A549 (cell line): Measurements from ENCODE around the gene SPDYE6.

Experiments used
- EP300 ChIP-seq, 2 experiments: fragments of >200 bp; sonication (Bioruptor Twin); formaldehyde crosslinking; IDR thresholded peaks; 2 replicates in 1 of 2; 3 replicates in 1 of 2; pipeline ENCODE4 v1.6.1; 2016 to 2017
- KDM1A ChIP-seq: fragments of 200-600 bp; sonication (generic); IDR thresholded peaks from 2 replicates; pipeline ENCODE4 v1.6.1; 2016; ENCODE audit warnings: low read depth, mild to moderate bottlenecking
- POLR2A ChIP-seq: IDR thresholded peaks from 2 replicates; pipeline ENCODE4 v1.6.1; 2012; ENCODE audit warnings: mild to moderate bottlenecking, low read length
- RAD21 ChIP-seq, 2 experiments: fragments of >200 bp in 1 of 2; sonication (Bioruptor Twin) in 1 of 2; formaldehyde crosslinking in 1 of 2; IDR thresholded peaks in 1 of 2; conservative IDR thresholded peaks in 1 of 2; 2 replicates in 1 of 2; 3 replicates in 1 of 2; pipeline ENCODE4 v1.6.1; 2012 to 2018; ENCODE audit warnings: inconsistent platforms in 1 of 2
- TF ChIP-seq, protein P1 (sequence below): fragments of >200 bp; sonication (Bioruptor Twin); formaldehyde crosslinking; IDR thresholded peaks from 3 replicates; pipeline ENCODE4 v1.5.1; 2016
- TF ChIP-seq, protein P2 (sequence below): fragments of >200 bp; sonication (Bioruptor Twin); formaldehyde crosslinking; IDR thresholded peaks from 2 replicates; pipeline ENCODE4 v1.6.1; 2016
- TF ChIP-seq, protein P3 (sequence below): fragments of >200 bp; sonication (Bioruptor Twin); formaldehyde crosslinking; IDR thresholded peaks from 3 replicates; pipeline ENCODE4 v1.6.1; 2016
- TF ChIP-seq, protein P4 (sequence below): fragments of 450-650 bp; IDR thresholded peaks from 2 replicates; pipeline ENCODE4 v1.6.1; 2014; ENCODE audit warnings: antibody characterized with exemption

DNA sequence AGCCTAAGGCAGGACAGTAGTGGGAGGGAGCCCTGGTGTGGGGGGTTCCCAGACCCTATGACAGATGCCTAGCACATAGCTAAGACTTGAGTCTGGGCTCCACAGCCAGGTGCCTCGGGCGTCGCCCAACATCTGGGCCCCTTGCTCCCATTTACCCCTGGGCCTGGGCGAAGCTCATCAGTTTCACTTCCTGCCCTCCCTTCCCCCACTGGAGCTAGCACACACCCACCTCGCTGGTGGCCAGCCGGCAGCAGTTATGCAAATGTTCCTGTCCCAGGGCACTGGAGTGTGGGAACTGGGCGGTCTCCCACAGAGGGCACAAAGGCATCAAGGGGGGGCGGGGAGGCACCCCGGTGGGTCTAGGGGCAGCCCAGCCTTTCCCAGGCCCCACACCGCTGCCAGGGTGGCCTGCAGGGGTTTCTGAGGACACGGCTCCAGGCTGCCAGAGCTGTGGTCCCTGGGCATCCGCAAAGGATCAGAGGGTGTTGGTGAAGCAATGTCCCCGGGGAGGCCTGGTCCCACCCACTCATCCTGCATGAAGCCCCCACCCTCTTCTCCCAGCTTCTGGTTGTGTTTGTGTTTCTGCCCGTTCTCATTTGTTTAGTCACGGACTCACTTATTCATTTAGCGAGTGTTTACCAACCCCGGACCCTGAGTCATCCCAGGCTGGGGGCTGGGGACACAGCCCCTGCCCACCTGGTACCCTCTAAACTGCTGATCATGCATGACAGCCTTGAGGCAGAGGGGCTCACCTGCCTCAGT lies 49.1 kb downstream of the SPDYE6 start:
- TF ChIP-seq POLR2A (no peak), KDM1A (no peak), EP300 (IDR thresholded peaks at IDR 0.05) (no peak), RAD21 (conservative IDR thresholded peaks at IDR 0.05 in 1 of 2, IDR thresholded peaks at IDR 0.05 in 1 of 2) (no peak)
- TF ChIP-seq, protein P1, sequence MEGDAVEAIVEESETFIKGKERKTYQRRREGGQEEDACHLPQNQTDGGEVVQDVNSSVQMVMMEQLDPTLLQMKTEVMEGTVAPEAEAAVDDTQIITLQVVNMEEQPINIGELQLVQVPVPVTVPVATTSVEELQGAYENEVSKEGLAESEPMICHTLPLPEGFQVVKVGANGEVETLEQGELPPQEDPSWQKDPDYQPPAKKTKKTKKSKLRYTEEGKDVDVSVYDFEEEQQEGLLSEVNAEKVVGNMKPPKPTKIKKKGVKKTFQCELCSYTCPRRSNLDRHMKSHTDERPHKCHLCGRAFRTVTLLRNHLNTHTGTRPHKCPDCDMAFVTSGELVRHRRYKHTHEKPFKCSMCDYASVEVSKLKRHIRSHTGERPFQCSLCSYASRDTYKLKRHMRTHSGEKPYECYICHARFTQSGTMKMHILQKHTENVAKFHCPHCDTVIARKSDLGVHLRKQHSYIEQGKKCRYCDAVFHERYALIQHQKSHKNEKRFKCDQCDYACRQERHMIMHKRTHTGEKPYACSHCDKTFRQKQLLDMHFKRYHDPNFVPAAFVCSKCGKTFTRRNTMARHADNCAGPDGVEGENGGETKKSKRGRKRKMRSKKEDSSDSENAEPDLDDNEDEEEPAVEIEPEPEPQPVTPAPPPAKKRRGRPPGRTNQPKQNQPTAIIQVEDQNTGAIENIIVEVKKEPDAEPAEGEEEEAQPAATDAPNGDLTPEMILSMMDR = no peak
- TF ChIP-seq, protein P2, sequence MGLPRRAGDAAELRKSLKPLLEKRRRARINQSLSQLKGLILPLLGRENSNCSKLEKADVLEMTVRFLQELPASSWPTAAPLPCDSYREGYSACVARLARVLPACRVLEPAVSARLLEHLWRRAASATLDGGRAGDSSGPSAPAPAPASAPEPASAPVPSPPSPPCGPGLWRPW = no peak
- TF ChIP-seq, protein P3, sequence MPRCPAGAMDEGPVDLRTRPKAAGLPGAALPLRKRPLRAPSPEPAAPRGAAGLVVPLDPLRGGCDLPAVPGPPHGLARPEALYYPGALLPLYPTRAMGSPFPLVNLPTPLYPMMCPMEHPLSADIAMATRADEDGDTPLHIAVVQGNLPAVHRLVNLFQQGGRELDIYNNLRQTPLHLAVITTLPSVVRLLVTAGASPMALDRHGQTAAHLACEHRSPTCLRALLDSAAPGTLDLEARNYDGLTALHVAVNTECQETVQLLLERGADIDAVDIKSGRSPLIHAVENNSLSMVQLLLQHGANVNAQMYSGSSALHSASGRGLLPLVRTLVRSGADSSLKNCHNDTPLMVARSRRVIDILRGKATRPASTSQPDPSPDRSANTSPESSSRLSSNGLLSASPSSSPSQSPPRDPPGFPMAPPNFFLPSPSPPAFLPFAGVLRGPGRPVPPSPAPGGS = no peak
- TF ChIP-seq, protein P4, sequence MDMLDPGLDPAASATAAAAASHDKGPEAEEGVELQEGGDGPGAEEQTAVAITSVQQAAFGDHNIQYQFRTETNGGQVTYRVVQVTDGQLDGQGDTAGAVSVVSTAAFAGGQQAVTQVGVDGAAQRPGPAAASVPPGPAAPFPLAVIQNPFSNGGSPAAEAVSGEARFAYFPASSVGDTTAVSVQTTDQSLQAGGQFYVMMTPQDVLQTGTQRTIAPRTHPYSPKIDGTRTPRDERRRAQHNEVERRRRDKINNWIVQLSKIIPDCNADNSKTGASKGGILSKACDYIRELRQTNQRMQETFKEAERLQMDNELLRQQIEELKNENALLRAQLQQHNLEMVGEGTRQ = no peak
